Ishikawa (cell line): ENCODE data around the gene SLC6A12.

Experiments used
- CEBPB ChIP-seq: IDR thresholded peaks from 2 replicates; pipeline ENCODE4 v1.6.1; 2012
- CREB1 ChIP-seq: IDR thresholded peaks from 2 replicates; pipeline ENCODE4 v1.6.1; 2012; ENCODE audit warnings: low read depth
- EGR1 ChIP-seq: IDR thresholded peaks from 2 replicates; pipeline ENCODE4 v1.6.1; 2012
- EP300 ChIP-seq: IDR thresholded peaks from 2 replicates; pipeline ENCODE4 v1.6.1; 2012; ENCODE audit warnings: borderline replicate concordance
- FOXM1 ChIP-seq: IDR thresholded peaks from 2 replicates; pipeline ENCODE4 v1.6.1; 2012; ENCODE audit warnings: low read depth, borderline replicate concordance
- NFIC ChIP-seq: IDR thresholded peaks from 2 replicates; pipeline ENCODE4 v1.6.1; 2012
- RAD21 ChIP-seq: IDR thresholded peaks from 2 replicates; pipeline ENCODE4 v1.6.1; 2012; ENCODE audit warnings: low read depth
- TEAD4 ChIP-seq: IDR thresholded peaks from 2 replicates; pipeline ENCODE4 v1.6.1; 2012
- YY1 ChIP-seq: IDR thresholded peaks from 2 replicates; pipeline ENCODE4 v1.6.1; 2012; ENCODE audit warnings: low read depth
- TF ChIP-seq, protein P1 (sequence below): IDR thresholded peaks from 2 replicates; pipeline ENCODE4 v1.6.1; 2012
- TF ChIP-seq, protein P2 (sequence below): IDR thresholded peaks from 2 replicates; pipeline ENCODE4 v1.6.1; 2012; ENCODE audit warnings: low read depth, mild to moderate bottlenecking
- TF ChIP-seq, protein P3 (sequence below): IDR thresholded peaks from 2 replicates; pipeline ENCODE4 v1.6.1; 2012

DNA sequence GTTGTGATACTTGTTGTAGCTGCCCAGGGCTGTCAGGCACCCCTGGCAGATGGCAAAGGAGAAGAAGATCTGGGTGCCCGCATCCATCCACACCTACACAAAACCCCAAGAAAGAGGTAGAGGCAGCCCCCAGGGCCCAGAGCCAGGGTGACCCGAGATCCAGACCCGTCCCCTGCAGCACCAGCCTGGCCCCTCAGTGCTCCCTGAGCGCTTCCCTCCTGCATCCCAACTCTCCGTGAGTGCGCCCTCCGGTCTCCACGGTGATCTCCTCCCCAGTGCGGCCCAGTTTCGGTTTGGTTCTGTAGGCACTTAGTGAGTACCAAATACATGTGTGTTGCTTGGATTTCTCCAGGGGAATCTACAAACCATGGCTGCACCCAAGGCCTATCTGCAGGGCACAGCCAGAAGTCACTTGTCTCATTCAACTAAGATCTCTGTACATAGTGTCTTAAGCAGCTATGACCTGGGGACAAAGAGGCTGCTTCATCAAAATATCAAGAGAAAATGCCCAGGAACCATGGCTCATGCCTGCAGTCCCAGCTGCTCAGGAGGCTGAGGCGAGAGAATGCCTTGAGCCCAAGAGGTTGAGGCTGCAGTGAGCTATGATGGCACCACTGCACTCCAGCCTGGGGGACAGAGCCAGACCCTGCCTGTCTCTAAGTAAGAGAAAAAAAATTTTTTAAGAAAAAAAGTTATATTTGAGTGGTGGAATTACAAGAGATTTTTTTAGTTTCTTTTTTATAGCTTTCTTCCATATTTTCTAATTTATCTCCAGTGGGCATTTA lies 15.9 kb downstream of the SLC6A12 start:
- TF ChIP-seq FOXM1 (no peak), TEAD4 (no peak), EP300 (no peak), EGR1 (no peak), CEBPB (no peak), RAD21 (no peak), NFIC (no peak), CREB1 (no peak), YY1 (no peak)
- TF ChIP-seq, protein P1, sequence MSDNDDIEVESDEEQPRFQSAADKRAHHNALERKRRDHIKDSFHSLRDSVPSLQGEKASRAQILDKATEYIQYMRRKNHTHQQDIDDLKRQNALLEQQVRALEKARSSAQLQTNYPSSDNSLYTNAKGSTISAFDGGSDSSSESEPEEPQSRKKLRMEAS = no peak
- TF ChIP-seq, protein P2, sequence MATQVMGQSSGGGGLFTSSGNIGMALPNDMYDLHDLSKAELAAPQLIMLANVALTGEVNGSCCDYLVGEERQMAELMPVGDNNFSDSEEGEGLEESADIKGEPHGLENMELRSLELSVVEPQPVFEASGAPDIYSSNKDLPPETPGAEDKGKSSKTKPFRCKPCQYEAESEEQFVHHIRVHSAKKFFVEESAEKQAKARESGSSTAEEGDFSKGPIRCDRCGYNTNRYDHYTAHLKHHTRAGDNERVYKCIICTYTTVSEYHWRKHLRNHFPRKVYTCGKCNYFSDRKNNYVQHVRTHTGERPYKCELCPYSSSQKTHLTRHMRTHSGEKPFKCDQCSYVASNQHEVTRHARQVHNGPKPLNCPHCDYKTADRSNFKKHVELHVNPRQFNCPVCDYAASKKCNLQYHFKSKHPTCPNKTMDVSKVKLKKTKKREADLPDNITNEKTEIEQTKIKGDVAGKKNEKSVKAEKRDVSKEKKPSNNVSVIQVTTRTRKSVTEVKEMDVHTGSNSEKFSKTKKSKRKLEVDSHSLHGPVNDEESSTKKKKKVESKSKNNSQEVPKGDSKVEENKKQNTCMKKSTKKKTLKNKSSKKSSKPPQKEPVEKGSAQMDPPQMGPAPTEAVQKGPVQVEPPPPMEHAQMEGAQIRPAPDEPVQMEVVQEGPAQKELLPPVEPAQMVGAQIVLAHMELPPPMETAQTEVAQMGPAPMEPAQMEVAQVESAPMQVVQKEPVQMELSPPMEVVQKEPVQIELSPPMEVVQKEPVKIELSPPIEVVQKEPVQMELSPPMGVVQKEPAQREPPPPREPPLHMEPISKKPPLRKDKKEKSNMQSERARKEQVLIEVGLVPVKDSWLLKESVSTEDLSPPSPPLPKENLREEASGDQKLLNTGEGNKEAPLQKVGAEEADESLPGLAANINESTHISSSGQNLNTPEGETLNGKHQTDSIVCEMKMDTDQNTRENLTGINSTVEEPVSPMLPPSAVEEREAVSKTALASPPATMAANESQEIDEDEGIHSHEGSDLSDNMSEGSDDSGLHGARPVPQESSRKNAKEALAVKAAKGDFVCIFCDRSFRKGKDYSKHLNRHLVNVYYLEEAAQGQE = no peak
- TF ChIP-seq, protein P3, sequence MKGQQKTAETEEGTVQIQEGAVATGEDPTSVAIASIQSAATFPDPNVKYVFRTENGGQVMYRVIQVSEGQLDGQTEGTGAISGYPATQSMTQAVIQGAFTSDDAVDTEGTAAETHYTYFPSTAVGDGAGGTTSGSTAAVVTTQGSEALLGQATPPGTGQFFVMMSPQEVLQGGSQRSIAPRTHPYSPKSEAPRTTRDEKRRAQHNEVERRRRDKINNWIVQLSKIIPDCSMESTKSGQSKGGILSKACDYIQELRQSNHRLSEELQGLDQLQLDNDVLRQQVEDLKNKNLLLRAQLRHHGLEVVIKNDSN = no peak
